ENCODE measurements around the gene CDX1.
"Not testable (repeated sequence)": the region's sequence is repeated elsewhere in the genome, so short reads cannot be mapped to it uniquely, and the experiment has no call there.

Gene CDX1

DNA sequence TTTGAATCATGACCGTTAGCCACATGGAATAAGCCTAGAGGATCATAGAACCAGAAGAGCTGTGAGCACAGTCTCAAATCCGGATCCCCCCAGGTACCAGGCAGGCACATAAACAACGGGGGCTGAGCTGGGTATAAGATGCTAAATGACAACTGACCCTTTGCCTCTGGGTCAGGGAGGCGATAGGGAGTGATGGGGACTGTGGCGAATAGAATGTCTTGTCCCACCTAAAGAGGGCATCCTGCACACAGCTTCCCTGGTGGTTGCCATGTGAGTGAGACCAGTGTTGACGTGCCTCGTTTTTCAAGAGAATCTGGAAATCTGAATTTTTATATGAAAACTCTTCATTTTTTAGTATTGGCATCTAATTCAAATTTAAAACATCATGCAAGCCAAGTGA lies 56.9 kb downstream of the CDX1 start:
- H3K36me3 Mint-ChIP-seq (ENCODE audit: low read depth), result no peaks in the 10 kb centered on the region
- no peak overlapping the region for H3K4me3 Mint-ChIP-seq
- H3K27me3 Mint-ChIP-seq (ENCODE audit: low read depth), result no peaks in the 10 kb centered on the region
- no peaks in the 10 kb centered on the region for H3K9me3 Mint-ChIP-seq
- no peak overlapping the region for H3K27ac Mint-ChIP-seq
- H3K4me1 Mint-ChIP-seq, result no peaks in the 10 kb centered on the region
- TF ChIP-seq CTCF (IDR thresholded peaks at IDR 0.05; ENCODE audit: unreplicated experiment in 3 of 3), result no peak

- Mint-ChIP-seq H3K4me3 (no peak overlapping the region), H3K27ac (no peak overlapping the region), H3K4me1 (no peaks in the 10 kb centered on the region), H3K27me3 (ENCODE audit: low read depth) (no peaks in the 10 kb centered on the region), H3K36me3 (ENCODE audit: low read depth) (no peaks in the 10 kb centered on the region), H3K9me3 (no peaks in the 10 kb centered on the region)
- TF ChIP-seq CTCF (IDR thresholded peaks at IDR 0.05; ENCODE audit: unreplicated experiment in 3 of 3), result no peak
These were observed 58.0 kb downstream of the CDX1 start for GRCh38 chr5:150224483-150225027.

GRCh38 chr5:150227036-150227435 lies 60.5 kb downstream of the CDX1 start:
- Mint-ChIP-seq H3K4me3 (no peak overlapping the region), H3K36me3 (ENCODE audit: low read depth) (peaks cover 3% of the 10 kb centered on the region), H3K27me3 (ENCODE audit: low read depth) (no peaks in the 10 kb centered on the region), H3K4me1 (peaks cover 6% of the 10 kb centered on the region), H3K27ac (no peak overlapping the region), H3K9me3 (no peaks in the 10 kb centered on the region)
- no peak for TF ChIP-seq CTCF (IDR thresholded peaks at IDR 0.05; ENCODE audit: unreplicated experiment in 3 of 3)

DNA sequence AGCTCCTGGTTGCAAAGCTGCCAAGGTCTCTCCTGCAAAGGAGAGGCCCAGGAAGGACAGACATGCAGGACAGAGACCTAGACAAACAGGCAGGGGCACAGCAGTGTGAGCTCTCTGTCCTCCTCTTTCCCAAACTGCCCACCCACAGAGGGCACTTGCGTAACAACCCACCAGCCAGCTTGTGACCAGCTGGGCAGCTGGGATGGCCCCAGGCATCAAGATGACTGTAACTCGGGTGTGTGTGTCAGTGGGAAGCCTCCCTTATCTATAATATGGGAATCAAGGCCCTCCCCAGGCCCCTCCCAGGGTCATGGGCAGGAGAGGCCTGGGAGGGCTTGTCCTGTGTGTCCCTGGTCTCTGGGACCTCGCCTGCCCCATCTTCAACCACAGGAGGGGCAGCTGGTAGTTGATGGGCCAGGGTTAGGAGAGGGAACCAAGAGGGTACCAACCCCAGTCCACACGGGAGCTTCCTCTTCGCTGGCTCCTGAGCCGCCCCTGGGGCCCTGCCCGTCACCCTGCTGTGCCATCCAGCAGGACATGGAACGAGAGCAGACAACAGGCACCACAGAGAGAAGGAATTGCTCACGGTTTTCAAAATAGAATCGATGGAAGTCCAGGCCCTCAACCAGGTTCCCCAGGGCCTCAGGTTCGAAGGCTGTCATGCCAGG lies 61.2 kb downstream of the CDX1 start:
- Mint-ChIP-seq H3K27ac (no peak overlapping the region), H3K4me3 (no peak overlapping the region)

DNA sequence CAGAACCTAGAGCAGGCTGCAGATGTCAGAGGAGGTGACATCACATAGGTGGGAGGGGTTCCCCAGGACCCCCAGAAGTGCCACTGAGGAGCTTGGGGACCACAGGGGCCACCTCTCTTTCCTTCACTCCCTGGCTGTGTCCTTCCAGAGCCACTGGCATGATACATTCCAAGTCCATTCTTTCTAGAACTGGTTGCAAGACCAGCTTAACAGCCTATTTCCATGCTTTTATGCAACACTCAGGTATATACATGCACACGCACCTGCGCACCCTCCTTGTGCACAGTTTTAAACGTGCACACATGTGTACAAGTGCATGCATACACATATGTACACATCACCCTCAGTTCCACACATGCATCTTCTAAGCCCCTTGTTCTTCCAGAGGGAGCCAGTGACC lies 63.0 kb downstream of the CDX1 start:
- no peaks in the 10 kb centered on the region for H3K9me3 Mint-ChIP-seq
- no peak overlapping the region for H3K4me3 Mint-ChIP-seq
- H3K27me3 Mint-ChIP-seq (ENCODE audit: low read depth), result no peaks in the 10 kb centered on the region
- H3K4me1 Mint-ChIP-seq, result peaks cover 7% of the 10 kb centered on the region
- TF ChIP-seq CTCF (IDR thresholded peaks at IDR 0.05; ENCODE audit: unreplicated experiment in 3 of 3), result no peak
- H3K27ac Mint-ChIP-seq, result peak overlapping the region in 2 of 3 experiments; percentile 42 to 67
- H3K36me3 Mint-ChIP-seq (ENCODE audit: low read depth), result peaks cover 3% of the 10 kb centered on the region

More for the DNA sequence above, 61.2 kb downstream of the CDX1 start:
- Mint-ChIP-seq H3K27me3 (ENCODE audit: low read depth) (no peaks in the 10 kb centered on the region), H3K36me3 (ENCODE audit: low read depth) (peaks cover 3% of the 10 kb centered on the region), H3K4me1 (peaks cover 6% of the 10 kb centered on the region), H3K9me3 (no peaks in the 10 kb centered on the region)
- TF ChIP-seq CTCF (IDR thresholded peaks at IDR 0.05; ENCODE audit: unreplicated experiment in 3 of 3), result no peak

DNA sequence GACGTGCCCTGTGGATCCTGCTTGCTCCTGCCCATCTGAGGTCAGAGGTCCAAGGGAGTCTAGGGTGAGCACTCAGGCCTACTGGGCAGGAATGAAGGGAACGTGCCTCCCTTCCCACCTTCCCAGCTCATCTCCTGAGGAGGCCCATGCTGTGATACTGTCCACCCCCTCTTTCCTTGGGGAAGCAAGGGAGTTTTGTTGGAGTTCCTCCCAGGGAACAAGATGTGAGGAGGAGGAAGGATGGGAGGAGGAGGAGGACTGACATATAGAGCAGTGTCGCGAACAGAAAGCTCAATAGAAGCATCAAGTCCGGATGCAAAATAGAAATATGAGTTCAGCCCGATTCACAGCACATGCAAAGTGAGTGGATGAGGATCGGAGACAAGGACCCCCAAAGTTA lies 64.3 kb downstream of the CDX1 start:
- peak overlapping the region in 2 of 3 experiments; percentile 24 to 45 for H3K4me3 Mint-ChIP-seq
- peaks cover 3% of the 10 kb centered on the region for H3K36me3 Mint-ChIP-seq (ENCODE audit: low read depth)
- H3K27ac Mint-ChIP-seq, result peak overlapping the region; percentile 44 to 95 (median 95)
- no peaks in the 10 kb centered on the region for H3K9me3 Mint-ChIP-seq
- no peaks in the 10 kb centered on the region for H3K27me3 Mint-ChIP-seq (ENCODE audit: low read depth)
- TF ChIP-seq CTCF (IDR thresholded peaks at IDR 0.05; ENCODE audit: unreplicated experiment in 3 of 3), result no peak
- peaks cover 20% of the 10 kb centered on the region for H3K4me1 Mint-ChIP-seq

DNA sequence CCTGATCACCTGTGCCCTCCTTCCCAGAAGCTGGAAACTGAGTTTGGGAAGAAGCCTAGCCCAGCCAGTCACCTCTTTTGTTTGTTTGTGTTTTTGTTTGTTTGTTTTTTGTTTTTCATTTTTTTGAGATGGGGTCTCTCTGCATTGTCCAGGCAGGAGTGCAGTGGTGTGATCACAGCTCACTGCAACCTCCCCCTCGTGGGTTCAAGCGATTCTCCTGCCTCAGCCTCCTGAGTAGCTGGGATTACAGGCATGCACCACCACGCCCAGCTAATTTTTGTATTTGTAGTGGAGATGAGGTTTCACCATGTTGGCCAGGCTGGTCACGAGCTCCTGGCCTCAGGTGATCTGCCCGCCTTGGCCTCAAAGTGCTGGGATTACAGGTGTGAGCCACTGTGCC lies 67.1 kb downstream of the CDX1 start:
- H3K27ac Mint-ChIP-seq; H3K9me3 Mint-ChIP-seq; H3K36me3 Mint-ChIP-seq (ENCODE audit: low read depth); H3K27me3 Mint-ChIP-seq (ENCODE audit: low read depth); H3K4me3 Mint-ChIP-seq: not testable (repeated sequence)
- peaks cover 25% of the 10 kb centered on the region for H3K4me1 Mint-ChIP-seq
